CD14-positive monocyte (primary cell): ENCODE results near the gene MTR. TPM values are rescaled to one million over a fixed set of nuclear protein-coding genes. Genes with fewer than 3 reads are reported as not detected.

Experiments used
- DNase-seq, 3 donors: peaks; one replicate each; pipeline ENCODE4 v3.0.0-alpha.2; 2011 to 2022
- H2AFZ ChIP-seq: 2 replicates; pipeline ENCODE4 v1.6.0; 2012; ENCODE audit warnings: mild to moderate bottlenecking, low read depth, low read length, inconsistent platforms; ENCODE audit not compliant: insufficient read depth, poor library complexity, severe bottlenecking
- H3K27ac ChIP-seq, 2 donors: 1 replicate in 1 of 2; 2 replicates in 1 of 2; pipeline ENCODE4 v1.5.1; 2012 to 2013; ENCODE audit warnings: low read length in 2 of 2, control low read depth in 1 of 2, inconsistent platforms in 1 of 2, low read depth in 1 of 2, mild to moderate bottlenecking in 1 of 2
- H3K27me3 ChIP-seq, 2 donors: one replicate each; pipeline versions ENCODE4 v1.6.0 to v1.6.1; 2011 to 2013; ENCODE audit warnings: low read length in 2 of 2; ENCODE audit not compliant: control insufficient read depth in 2 of 2, insufficient read depth in 2 of 2
- H3K36me3 ChIP-seq, 2 donors: replicated peaks in 1 of 2; 1 replicate in 1 of 2; 2 replicates in 1 of 2; pipeline versions ENCODE4 v1.5.1 to v1.6.1; 2012 to 2013; ENCODE audit warnings: low read length in 2 of 2, control low read depth in 1 of 2, inconsistent platforms in 1 of 2, mild to moderate bottlenecking in 1 of 2; ENCODE audit not compliant: insufficient read depth in 2 of 2, control insufficient read depth in 1 of 2
- H3K4me1 ChIP-seq, 2 donors: 1 replicate in 1 of 2; 2 replicates in 1 of 2; pipeline versions ENCODE4 v1.5.1 to v1.6.1; 2012 to 2013; ENCODE audit warnings: low read length in 2 of 2, control low read depth in 1 of 2, inconsistent platforms in 1 of 2, mild to moderate bottlenecking in 1 of 2, moderate library complexity in 1 of 2; ENCODE audit not compliant: insufficient read depth in 2 of 2, control insufficient read depth in 1 of 2
- H3K4me2 ChIP-seq: replicated peaks from 2 replicates; pipeline ENCODE3; 2012; ENCODE audit warnings: low read length, moderate library complexity, mild to moderate bottlenecking; ENCODE audit not compliant: poor library complexity, severe bottlenecking; ENCODE audit errors: extremely low read depth
- H3K4me3 ChIP-seq, 3 experiments: fragments of 200-600 bp in 1 of 3; sonication (generic) in 1 of 3; replicated peaks in 1 of 3; 1 replicate in 2 of 3; 2 replicates in 1 of 3; pipeline ENCODE4 v1.5.1; 2011 to 2013; ENCODE audit warnings: low read length in 3 of 3, mild to moderate bottlenecking in 3 of 3, control low read depth in 2 of 3, low read depth in 2 of 3, inconsistent platforms in 1 of 3, moderate library complexity in 1 of 3
- H3K79me2 ChIP-seq: 2 replicates; pipeline ENCODE4 v1.6.0; 2012; ENCODE audit warnings: mild to moderate bottlenecking, control low read depth, inconsistent platforms, low read length, moderate library complexity; ENCODE audit not compliant: insufficient read depth
- H3K9ac ChIP-seq: 2 replicates; pipeline ENCODE4 v1.6.0; 2017; ENCODE audit warnings: low read length, mild to moderate bottlenecking; ENCODE audit not compliant: insufficient read depth, poor library complexity, severe bottlenecking
- H3K9me3 ChIP-seq, 2 donors: replicated peaks in 1 of 2; 1 replicate in 1 of 2; 2 replicates in 1 of 2; pipeline versions ENCODE4 v1.5.1 to v1.6.1; 2012 to 2013; ENCODE audit warnings: low read length in 2 of 2, control low read depth in 1 of 2; ENCODE audit not compliant: control insufficient read depth in 1 of 2, insufficient read depth in 1 of 2
- H4K20me1 ChIP-seq: 2 replicates; pipeline ENCODE4 v1.6.0; 2012; ENCODE audit warnings: mild to moderate bottlenecking, low read length, control low read depth, moderate library complexity; ENCODE audit not compliant: insufficient read depth
- H3K27ac Mint-ChIP-seq, 7 donors: one replicate each; pipeline ENCODE4 v1.8.0; 2020; ENCODE audit warnings: mild to moderate bottlenecking in 7 of 7, mixed read lengths in 7 of 7, moderate library complexity in 6 of 7, inconsistent platforms in 2 of 7
- H3K27me3 Mint-ChIP-seq, 3 donors: one replicate each; pipeline ENCODE4 v1.8.0; 2021 to 2022; ENCODE audit warnings: low read depth in 3 of 3, mild to moderate bottlenecking in 3 of 3, mixed read lengths in 3 of 3, moderate library complexity in 3 of 3, inconsistent platforms in 1 of 3
- H3K36me3 Mint-ChIP-seq, 2 donors: one replicate each; pipeline ENCODE4 v1.8.0; 2020; ENCODE audit warnings: mixed read lengths in 2 of 2, inconsistent platforms in 1 of 2, mild to moderate bottlenecking in 1 of 2
- H3K4me1 Mint-ChIP-seq: one replicate; pipeline ENCODE4 v1.8.0; 2020; ENCODE audit warnings: mild to moderate bottlenecking, mixed read lengths
- H3K4me3 Mint-ChIP-seq, 2 donors: one replicate each; pipeline ENCODE4 v1.8.0; 2020; ENCODE audit warnings: mild to moderate bottlenecking in 2 of 2, mixed read lengths in 2 of 2, moderate library complexity in 1 of 2
- H3K9me3 Mint-ChIP-seq, 7 donors: one replicate each; pipeline ENCODE4 v1.8.0; 2020 to 2022; ENCODE audit warnings: mixed read lengths in 7 of 7, mild to moderate bottlenecking in 6 of 7, moderate library complexity in 6 of 7, inconsistent platforms in 2 of 7
- CTCF ChIP-seq: fragments of 200-600 bp; IDR thresholded peaks from one replicate; pipeline ENCODE4 v1.8.0; 2022; ENCODE audit warnings: antibody characterized with exemption, mild to moderate bottlenecking
- WGBS: methylation state at CpG from one replicate; pipeline ENCODE4 v1.1.5; 2013; ENCODE audit warnings: missing lambda C conversion rate; ENCODE audit not compliant: insufficient coverage; 5-methylcytosine and 5-hydroxymethylcytosine counted together
- intact Hi-C, 2 donors: fragments of 100-400 bp; cut with micrococcal nuclease; formaldehyde crosslinking; loops; one replicate each; pipeline versions ENCODE4 v1.15.0 to v1.15.1; 2023
- polyA plus RNA-seq, 3 donors: library from polyadenylated mRNA; depleted of rRNA in 1 of 3; unstranded in 2 of 3; stranded (reverse) in 1 of 3; fragments of 300-500 nt in 2 of 3; fragments of >200 nt in 1 of 3; fragmentation: Illumina TruSeq in 2 of 3; gene quantifications; 1 replicate in 2 of 3; 2 replicates in 1 of 3; pipeline ENCODE4 v1.2.3, GENCODE V29; 2012 to 2021

Gene MTR
- polyA plus RNA-seq, 3 donors = 3.4 to 5.4 (median 4.7) TPM

GRCh38 chr1:236830116-236830515, 35.0 kb downstream of the MTR start:
- Histone ChIP-seq H3K36me3 (peaks cover 81 to 93% of the 10 kb centered on the region in 2 donors), H3K27me3 (no peaks in the 10 kb centered on the region), H3K4me1 (no peaks in the 10 kb centered on the region), H3K4me2 (no peak overlapping the region), H3K9me3 (no peaks in the 10 kb centered on the region), H3K27ac (no peak overlapping the region), H3K4me3 (no peak overlapping the region), H3K79me2 (no peaks in the 10 kb centered on the region), H2AFZ (no peak overlapping the region), H4K20me1 (no peaks in the 10 kb centered on the region), H3K9ac (no peak overlapping the region)
- TF ChIP-seq CTCF = no peak
- no peak overlapping the region for H3K4me3 Mint-ChIP-seq
- intact Hi-C loops = no loop called here
- H3K27ac Mint-ChIP-seq = no peak overlapping the region
- no peaks in the 10 kb centered on the region for H3K27me3 Mint-ChIP-seq
- WGBS = no CpG with 5 or more reads among the region's 3 CpGs
- H3K9me3 Mint-ChIP-seq = no peaks in the 10 kb centered on the region
- H3K36me3 Mint-ChIP-seq = peaks cover 76 to 78% of the 10 kb centered on the region in 2 donors
- peaks cover under 1% of the 10 kb centered on the region for H3K4me1 Mint-ChIP-seq
- DNase-seq = no peak

GRCh38 chr1:236830560-236830959, 35.5 kb downstream of the MTR start:
- DNase-seq = no peak
- H3K27ac ChIP-seq = no peak overlapping the region
- no peaks in the 10 kb centered on the region for H3K27me3 ChIP-seq
- Mint-ChIP-seq H3K27ac (no peak overlapping the region), H3K4me3 (no peak overlapping the region), H3K27me3 (no peaks in the 10 kb centered on the region), H3K36me3 (peaks cover 76 to 81% of the 10 kb centered on the region in 2 donors), H3K9me3 (no peaks in the 10 kb centered on the region), H3K4me1 (peaks cover 4% of the 10 kb centered on the region)
- peaks cover 80 to 93% of the 10 kb centered on the region in 2 donors for H3K36me3 ChIP-seq
- H3K4me1 ChIP-seq = no peaks in the 10 kb centered on the region
- intact Hi-C loops = no loop called here
- WGBS = 100% methylated on average over 3 of the region's 6 CpGs
- H3K4me2 ChIP-seq = no peak overlapping the region
- H4K20me1 ChIP-seq = no peaks in the 10 kb centered on the region
- no peaks in the 10 kb centered on the region for H3K9me3 ChIP-seq
- no peak overlapping the region for H2AFZ ChIP-seq
- H3K4me3 ChIP-seq = no peak overlapping the region
- H3K79me2 ChIP-seq = no peaks in the 10 kb centered on the region
- TF ChIP-seq CTCF = no peak
- H3K9ac ChIP-seq = no peak overlapping the region
